PC-3 (cell line): Measurements from ENCODE around the gene KCNJ6. TPM values are rescaled to one million over a fixed set of nuclear protein-coding genes. Genes with fewer than 3 reads are reported as not detected.

Experiments used
- ATAC-seq: fragments of 200-7000 bp; cut with Tn5 transposase; 2 replicates; pipeline ENCODE4 v1.9.1; 2020; ENCODE audit warnings: mild to moderate bottlenecking, moderate library complexity
- BruUV-seq: library from RNA; stranded (reverse); fragments of 400-500 nt; replicated peaks from 2 replicates; lab custom pipeline; 2021; lab: Mats Ljungman, UMichigan
- CTCF ChIA-PET: fragments of 300-600 bp; sonication (Branson Sonifier 250); formaldehyde crosslinking; loops from one replicate; lab custom pipeline; 2022; ENCODE audit warnings: antibody characterized with exemption; lab: Charles Lee
- POLR2A ChIA-PET: fragments of 300-600 bp; sonication (Branson Sonifier 250); formaldehyde crosslinking; loops from one replicate; lab custom pipeline; 2022; ENCODE audit warnings: antibody characterized with exemption; ENCODE audit not compliant: unreplicated experiment; lab: Charles Lee
- DNase-seq: peaks from one replicate; pipeline ENCODE4 v3.0.0-alpha.2; 2015
- H2AFZ ChIP-seq: fragments of 300-600 bp; sonication (generic); 2 replicates; pipeline ENCODE4 v1.6.0; 2016; ENCODE audit warnings: antibody characterized with exemption, low read length
- H3F3A ChIP-seq: fragments of 300-600 bp; sonication (generic); one replicate; pipeline ENCODE4 v1.6.0; 2017; ENCODE audit warnings: antibody characterized with exemption, low read length, control low read depth, mild to moderate bottlenecking; ENCODE audit not compliant: unreplicated experiment
- H3K27ac ChIP-seq: fragments of 300-600 bp; sonication (generic); 2 replicates; pipeline ENCODE4 v1.5.1; 2016; ENCODE audit warnings: mild to moderate bottlenecking, low read length
- H3K27me3 ChIP-seq: fragments of 300-600 bp; sonication (generic); 2 replicates; pipeline ENCODE4 v1.6.1; 2016; ENCODE audit warnings: low read length, mixed read lengths
- H3K36me3 ChIP-seq: fragments of 300-600 bp; sonication (generic); 2 replicates; pipeline ENCODE4 v1.6.1; 2016; ENCODE audit warnings: low read depth, mixed run types, low read length, mixed read lengths
- H3K4me1 ChIP-seq: fragments of 300-600 bp; sonication (generic); 2 replicates; pipeline ENCODE4 v1.5.1; 2016; ENCODE audit warnings: low read length; ENCODE audit not compliant: insufficient read depth
- H3K4me2 ChIP-seq: fragments of 300-600 bp; sonication (generic); 2 replicates; pipeline ENCODE4 v1.6.0; 2016; ENCODE audit warnings: low read length
- H3K4me3 ChIP-seq: fragments of 300-600 bp; sonication (generic); 2 replicates; pipeline ENCODE4 v1.5.1; 2016; ENCODE audit warnings: mild to moderate bottlenecking, low read length, mixed read lengths
- H3K79me2 ChIP-seq: fragments of 300-600 bp; sonication (generic); 2 replicates; pipeline ENCODE4 v1.6.1; 2017; ENCODE audit warnings: low read length, mixed read lengths
- H3K9ac ChIP-seq: fragments of 300-600 bp; sonication (generic); 2 replicates; pipeline ENCODE4 v1.6.0; 2016; ENCODE audit warnings: mild to moderate bottlenecking, low read length
- H3K9me2 ChIP-seq: fragments of 300-600 bp; sonication (generic); replicated peaks from 2 replicates; pipeline ENCODE4 v1.6.1; 2016; ENCODE audit warnings: mixed run types, low read length, mixed read lengths
- H3K9me3 ChIP-seq: fragments of 300-600 bp; sonication (generic); 2 replicates; pipeline ENCODE4 v1.6.1; 2016; ENCODE audit warnings: low read length, mixed read lengths
- H4K20me1 ChIP-seq: fragments of 300-600 bp; sonication (generic); 2 replicates; pipeline ENCODE4 v1.6.1; 2016; ENCODE audit warnings: low read length, mixed read lengths
- EZH2 ChIP-seq: fragments of 300-600 bp; sonication (generic); IDR thresholded peaks from one replicate; pipeline ENCODE4 v1.6.1; 2017; ENCODE audit warnings: antibody characterized with exemption, mild to moderate bottlenecking, low read length; ENCODE audit not compliant: unreplicated experiment
- EZH2phosphoT487 ChIP-seq: fragments of 300-600 bp; sonication (generic); IDR thresholded peaks from 2 replicates; pipeline ENCODE4 v1.6.1; 2018; ENCODE audit warnings: mild to moderate bottlenecking, antibody characterized with exemption, low read length, borderline replicate concordance
- intact Hi-C: fragments of 100-400 bp; cut with micrococcal nuclease; formaldehyde crosslinking; loops from 2 replicates; pipeline ENCODE4 v1.9.0; 2023
- total RNA-seq: library from RNA; depleted of rRNA; stranded (reverse); fragments of >200 nt; gene quantifications from 2 replicates; pipeline ENCODE4 v1.2.3, GENCODE V29; 2014
- TF ChIP-seq, protein P1 (sequence below): fragments of 300-600 bp; sonication (generic); conservative IDR thresholded peaks from 2 replicates; pipeline ENCODE4 v1.5.1; 2017; ENCODE audit warnings: antibody characterized with exemption, low read depth, mild to moderate bottlenecking, low read length

KCNJ6 gene
- total RNA-seq, 1 experiment from 2014 or later, result not detected

DNA sequence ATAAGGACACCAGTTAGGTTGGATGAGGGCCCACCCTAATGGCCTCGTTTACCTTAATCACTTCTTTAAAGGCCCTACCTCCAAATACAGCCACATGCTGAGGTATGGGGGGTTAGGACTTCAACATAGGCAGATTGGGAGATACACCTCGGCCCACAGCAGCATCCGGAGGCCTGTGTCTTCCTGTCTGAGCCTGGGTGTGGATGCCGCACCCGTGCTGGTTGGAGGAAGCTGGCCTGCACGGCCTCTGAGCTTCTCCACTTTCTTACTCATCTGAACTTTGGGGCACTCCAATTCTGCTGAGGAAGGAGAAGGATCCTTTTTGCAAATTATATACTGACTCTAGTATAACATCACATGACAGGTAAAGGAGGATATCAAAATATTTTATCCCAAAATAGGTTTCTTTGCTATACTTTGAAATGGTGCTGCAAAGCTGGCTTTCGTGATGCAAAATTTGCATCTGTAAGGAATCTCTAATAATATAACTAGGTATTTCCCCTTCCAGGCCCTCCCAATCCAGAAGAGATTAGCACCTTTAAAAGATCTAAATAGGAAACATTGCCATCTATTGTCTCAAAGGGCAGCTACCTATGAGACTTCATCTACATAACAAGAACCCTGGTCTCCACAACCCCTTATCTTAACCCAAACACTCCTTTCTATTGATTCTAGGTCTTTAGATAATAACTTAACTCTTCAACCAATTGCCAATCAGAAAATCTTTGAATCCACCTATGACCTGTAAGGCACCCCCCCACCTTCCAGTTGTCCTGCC lies 247.6 kb downstream of the KCNJ6 start:
- DNase-seq, result no peak

DNA sequence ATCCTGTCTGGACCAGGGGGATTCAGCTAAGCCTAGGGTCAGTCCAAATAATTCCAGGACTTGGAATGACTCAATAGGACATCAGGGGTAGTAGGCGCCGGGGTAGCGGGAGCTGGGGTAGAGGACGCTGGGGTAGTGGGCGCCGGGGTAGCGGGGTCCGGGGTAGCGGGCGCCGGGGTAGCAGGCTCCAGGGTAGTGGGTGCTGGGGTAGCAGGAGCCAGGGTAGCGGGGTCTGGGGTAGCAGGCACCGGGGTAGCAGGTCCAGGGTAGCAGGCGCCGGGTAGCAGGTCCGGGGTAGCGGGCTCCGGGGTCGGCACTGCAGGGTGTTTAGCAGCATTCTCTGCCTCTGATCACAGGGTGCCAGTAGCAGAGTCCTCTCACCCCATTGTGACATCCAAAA lies 248.9 kb downstream of the KCNJ6 start:
- no peaks in the 10 kb centered on the region for H3K79me2 ChIP-seq
- no peaks in the 10 kb centered on the region for H3K9me2 ChIP-seq
- H3K4me1 ChIP-seq, result peaks cover 17% of the 10 kb centered on the region; the same call in 1 of the 2 replicates
- no peaks in the 10 kb centered on the region for H3K27me3 ChIP-seq
- no peak overlapping the region for H3K4me2 ChIP-seq
- no peak for DNase-seq
- POLR2A ChIA-PET, result no interaction called here
- CTCF ChIA-PET, result no interaction called here
- no TSS peak for BruUV-seq
- TF ChIP-seq EZH2phosphoT487, result no peak
- TF ChIP-seq EZH2, result no peak
- TF ChIP-seq, protein P1, sequence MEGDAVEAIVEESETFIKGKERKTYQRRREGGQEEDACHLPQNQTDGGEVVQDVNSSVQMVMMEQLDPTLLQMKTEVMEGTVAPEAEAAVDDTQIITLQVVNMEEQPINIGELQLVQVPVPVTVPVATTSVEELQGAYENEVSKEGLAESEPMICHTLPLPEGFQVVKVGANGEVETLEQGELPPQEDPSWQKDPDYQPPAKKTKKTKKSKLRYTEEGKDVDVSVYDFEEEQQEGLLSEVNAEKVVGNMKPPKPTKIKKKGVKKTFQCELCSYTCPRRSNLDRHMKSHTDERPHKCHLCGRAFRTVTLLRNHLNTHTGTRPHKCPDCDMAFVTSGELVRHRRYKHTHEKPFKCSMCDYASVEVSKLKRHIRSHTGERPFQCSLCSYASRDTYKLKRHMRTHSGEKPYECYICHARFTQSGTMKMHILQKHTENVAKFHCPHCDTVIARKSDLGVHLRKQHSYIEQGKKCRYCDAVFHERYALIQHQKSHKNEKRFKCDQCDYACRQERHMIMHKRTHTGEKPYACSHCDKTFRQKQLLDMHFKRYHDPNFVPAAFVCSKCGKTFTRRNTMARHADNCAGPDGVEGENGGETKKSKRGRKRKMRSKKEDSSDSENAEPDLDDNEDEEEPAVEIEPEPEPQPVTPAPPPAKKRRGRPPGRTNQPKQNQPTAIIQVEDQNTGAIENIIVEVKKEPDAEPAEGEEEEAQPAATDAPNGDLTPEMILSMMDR, result no peak
- H4K20me1 ChIP-seq, result no peaks in the 10 kb centered on the region
- no peaks in the 10 kb centered on the region for H3F3A ChIP-seq
- H2AFZ ChIP-seq, result no peak overlapping the region
- H3K9ac ChIP-seq, result no peak overlapping the region
- H3K9me3 ChIP-seq, result no peaks in the 10 kb centered on the region
- no peak for ATAC-seq
- H3K36me3 ChIP-seq, result no peaks in the 10 kb centered on the region
- intact Hi-C loops, result no loop called here
- no peak overlapping the region for H3K27ac ChIP-seq
- no peak overlapping the region for H3K4me3 ChIP-seq

More for the DNA sequence above, 247.6 kb downstream of the KCNJ6 start:
- no peaks in the 10 kb centered on the region for H3K9me2 ChIP-seq
- H3K9ac ChIP-seq, result no peak overlapping the region
- ChIA-PET POLR2A (no interaction called here), CTCF (interaction anchor here (0.6 kb wide), 1 partner anchor 1719 kb away, joined by 6 read pairs; no protein-coding TSS in a partner anchor)
- no peak overlapping the region for H3K4me2 ChIP-seq
- H2AFZ ChIP-seq, result no peak overlapping the region
- TF ChIP-seq EZH2 (no peak), EZH2phosphoT487 (no peak)
- TF ChIP-seq, protein P1, result no peak
- H3K9me3 ChIP-seq, result no peaks in the 10 kb centered on the region
- H3K4me3 ChIP-seq, result no peak overlapping the region
- intact Hi-C loops, result no loop called here
- no peaks in the 10 kb centered on the region for H3F3A ChIP-seq
- H3K27me3 ChIP-seq, result no peaks in the 10 kb centered on the region
- no TSS peak for BruUV-seq
- ATAC-seq, result no peak
- no peaks in the 10 kb centered on the region for H3K79me2 ChIP-seq
- peaks cover 17% of the 10 kb centered on the region; the same call in 1 of the 2 replicates for H3K4me1 ChIP-seq
- no peaks in the 10 kb centered on the region for H4K20me1 ChIP-seq
- no peak overlapping the region for H3K27ac ChIP-seq
- no peaks in the 10 kb centered on the region for H3K36me3 ChIP-seq
